T1000 (cell line): Measurements from ENCODE around the gene SNX3.

Source experiments
- DNase-seq: peaks from one replicate; lab custom pipeline; 2025; ENCODE audit warnings: mixed read lengths; lab: John Stamatoyannopoulos, UW

The SNX3 gene

DNA sequence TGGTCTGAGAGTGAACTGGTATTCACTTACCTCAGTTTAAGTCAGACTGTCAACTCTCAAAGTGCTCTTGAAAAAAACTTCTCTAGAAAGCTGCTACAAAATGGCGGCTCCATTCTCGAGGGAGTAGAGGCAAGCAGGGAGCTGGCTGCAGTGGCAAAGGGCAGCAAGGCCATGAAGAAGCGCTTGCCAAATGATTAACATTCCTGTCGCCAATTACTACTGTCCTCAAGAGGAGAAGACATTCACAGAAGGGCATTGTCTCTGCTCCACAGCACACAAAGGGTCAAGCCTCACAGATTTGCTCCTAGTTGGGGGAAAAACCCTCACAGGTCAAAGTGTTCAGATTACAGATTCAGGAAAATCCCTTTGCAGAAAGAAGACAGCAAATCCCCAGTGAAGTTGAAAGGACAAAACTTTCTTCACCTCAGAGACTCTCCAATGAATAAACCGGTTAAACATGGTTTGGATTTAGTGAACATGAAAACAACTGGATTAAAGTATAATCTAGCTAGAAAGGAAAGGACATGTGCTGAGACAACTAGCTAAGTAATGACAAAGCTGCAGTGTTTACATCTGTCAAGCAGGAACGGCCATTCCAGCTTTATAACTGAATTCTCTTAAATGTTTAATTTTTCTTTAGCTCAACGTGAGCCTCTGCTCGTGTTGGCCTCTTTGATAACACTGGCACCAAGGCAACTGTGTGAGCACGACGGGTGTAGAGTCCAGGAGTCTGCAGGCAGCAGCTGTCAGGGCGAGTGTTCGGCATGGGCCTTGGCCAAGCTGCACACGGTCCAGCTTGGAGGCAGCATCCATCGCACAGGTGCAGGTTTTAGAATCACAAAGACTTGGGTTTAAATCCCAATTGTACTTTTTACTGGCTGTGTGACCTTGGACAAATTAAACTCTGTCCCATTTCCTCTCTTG is 57.4 kb downstream of the SNX3 start:
- DNase-seq: no peak

GRCh38 chr6:108200631-108201030 is 60.2 kb downstream of the SNX3 start:
- peak; percentile 80 for DNase-seq

DNA sequence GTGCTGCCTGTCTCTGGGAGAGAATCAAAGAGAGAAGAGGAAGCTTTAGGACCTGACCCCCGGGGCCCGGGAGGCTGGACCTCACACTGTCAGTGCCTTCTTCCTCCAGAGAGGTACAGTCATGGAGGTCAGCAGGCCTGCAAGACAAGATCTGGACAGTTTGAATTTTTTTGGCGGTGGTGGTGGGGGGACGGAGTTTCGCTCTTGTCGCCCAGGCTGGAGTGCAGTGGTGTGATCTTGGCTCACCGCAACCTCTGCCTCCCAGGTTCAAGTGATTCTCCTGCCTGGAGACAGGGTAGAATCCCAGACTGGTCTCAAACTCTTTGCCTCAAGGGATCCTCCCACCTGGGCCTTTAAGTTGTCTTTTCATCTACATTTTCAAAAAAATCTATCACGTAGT is 60.7 kb downstream of the SNX3 start:
- DNase-seq: no peak

GRCh38 chr6:108198761-108199498 is 61.9 kb downstream of the SNX3 start:
- DNase-seq: no peak

DNA sequence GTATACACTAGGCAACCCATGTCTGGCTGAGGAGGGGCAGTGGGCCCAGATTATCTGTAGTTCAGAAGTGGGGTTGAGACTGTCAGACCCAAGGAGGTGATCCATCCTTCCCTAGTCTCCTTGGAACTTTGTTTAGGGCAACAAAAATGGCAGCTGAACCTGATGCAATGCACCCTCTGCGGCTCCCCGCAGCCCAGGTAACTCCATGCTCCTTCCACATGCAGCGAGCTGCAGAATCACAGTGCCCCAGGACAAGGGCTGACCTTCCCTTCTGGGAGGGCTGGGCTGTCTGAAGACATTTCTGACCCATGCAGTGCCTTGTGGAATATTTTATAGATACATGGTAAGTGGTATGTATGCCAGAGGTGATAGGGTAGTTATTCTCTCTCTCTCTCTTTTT is 65.6 kb downstream of the SNX3 start:
- DNase-seq: no peak

- no peak for DNase-seq
Measured at GRCh38 chr6:108194503-108194902, 66.3 kb downstream of the SNX3 start.

GRCh38 chr6:108193835-108194234 is 67.0 kb downstream of the SNX3 start:
- no peak for DNase-seq

GRCh38 chr6:108193131-108193530 is 67.7 kb downstream of the SNX3 start:
- DNase-seq: no peak

- no peak for DNase-seq
Measured at GRCh38 chr6:108187519-108187918, 73.3 kb downstream of the SNX3 start.

DNA sequence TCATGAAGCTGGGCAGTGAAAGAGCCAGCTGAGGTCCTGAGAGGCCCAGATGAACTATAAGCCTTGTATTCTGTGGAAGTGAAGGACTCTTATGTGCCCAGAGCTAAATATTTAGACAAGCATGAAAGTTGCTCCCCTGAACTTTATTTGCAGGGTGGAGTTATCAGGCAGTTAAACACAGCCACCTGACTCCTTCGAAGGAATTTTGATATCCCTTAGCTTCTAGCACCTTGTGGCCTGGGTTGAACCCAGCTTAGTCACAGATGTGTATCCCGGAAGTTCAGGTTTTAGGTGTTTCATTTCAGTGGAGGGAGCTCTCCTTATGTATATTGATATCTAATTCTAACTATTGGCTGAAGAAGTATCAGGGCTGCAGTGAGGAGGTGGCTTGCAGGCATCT is 74.6 kb downstream of the SNX3 start:
- DNase-seq: no peak

- no peak for DNase-seq
Measured at GRCh38 chr6:108180776-108181175, 80.1 kb downstream of the SNX3 start.

GRCh38 chr6:108180266-108180665 is 80.6 kb downstream of the SNX3 start:
- no peak for DNase-seq

GRCh38 chr6:108179741-108180140 is 81.1 kb downstream of the SNX3 start:
- no peak for DNase-seq

DNA sequence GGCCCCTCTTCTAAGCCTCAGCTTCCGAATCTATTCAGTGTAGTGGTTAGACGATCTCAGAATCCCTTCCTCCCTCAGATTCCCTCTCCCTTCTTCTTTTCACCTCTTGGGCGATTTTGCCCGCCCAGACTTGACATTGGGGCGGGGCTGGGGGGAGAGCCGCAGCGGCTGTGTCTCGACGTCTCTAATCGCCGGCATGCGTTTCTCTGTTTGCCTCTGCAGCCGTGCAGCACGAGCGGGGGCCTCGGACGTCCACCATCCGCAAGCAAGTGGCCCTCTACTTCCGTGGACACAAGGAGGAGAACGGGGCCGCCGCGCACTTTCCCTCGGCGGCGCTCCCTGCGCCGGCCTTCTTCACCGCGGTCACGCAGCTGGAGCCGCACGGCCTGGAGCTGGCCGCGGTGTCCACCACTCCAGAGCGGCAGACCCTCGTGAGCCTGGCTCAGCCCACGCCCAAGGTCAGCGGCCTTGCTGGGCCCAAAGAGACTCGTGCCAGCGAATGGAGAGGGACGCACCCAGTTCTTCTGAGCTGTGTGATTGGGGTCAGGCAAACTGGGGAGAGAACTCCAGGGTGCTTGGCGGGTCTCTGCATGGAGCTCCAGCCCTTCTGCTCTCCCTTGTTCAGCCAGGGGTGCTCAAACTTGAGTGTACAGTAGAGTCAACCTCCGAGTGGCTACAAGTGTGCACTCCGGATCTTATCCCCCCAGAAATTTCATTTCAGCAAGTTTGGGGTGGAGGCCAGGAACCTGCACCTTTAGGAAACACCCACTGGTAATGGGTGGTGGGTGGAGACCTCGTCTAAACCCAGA is 84.4 kb downstream of the SNX3 start:
- DNase-seq: no peak

DNA sequence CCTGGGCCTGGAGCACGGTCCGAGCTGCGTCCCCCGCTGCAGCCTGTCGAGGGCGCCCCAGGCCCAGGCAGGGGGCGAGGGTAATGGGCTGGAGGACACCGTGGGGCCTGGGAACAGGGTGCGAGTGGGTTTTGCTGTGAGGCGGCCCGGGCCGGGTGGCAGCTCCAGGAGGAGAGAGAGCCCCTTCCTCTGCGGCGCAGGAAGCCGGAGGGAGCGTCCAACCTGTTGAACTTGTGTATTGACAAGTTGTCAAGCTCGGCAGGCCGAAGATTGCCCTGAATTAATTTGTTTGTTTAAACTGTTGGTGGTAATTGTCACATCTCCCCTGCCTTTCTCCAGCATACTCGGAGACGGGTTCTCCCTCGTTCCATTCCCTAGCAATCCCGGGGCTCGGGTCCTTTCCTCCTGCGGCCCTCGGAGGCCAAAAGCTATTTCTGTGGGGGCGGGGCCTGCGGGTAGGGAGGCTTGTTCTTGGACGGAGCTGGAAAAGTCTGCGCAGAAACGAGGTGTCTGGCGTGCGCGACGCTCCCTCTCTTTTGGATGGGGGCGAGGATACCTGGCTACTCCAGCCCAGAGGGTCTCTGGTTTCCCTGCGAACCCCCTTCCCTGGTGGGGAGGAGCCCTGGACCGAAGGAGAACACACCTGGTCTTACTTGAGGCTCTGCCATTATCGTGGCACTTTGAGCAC is 85.1 kb downstream of the SNX3 start:
- no peak for DNase-seq

DNA sequence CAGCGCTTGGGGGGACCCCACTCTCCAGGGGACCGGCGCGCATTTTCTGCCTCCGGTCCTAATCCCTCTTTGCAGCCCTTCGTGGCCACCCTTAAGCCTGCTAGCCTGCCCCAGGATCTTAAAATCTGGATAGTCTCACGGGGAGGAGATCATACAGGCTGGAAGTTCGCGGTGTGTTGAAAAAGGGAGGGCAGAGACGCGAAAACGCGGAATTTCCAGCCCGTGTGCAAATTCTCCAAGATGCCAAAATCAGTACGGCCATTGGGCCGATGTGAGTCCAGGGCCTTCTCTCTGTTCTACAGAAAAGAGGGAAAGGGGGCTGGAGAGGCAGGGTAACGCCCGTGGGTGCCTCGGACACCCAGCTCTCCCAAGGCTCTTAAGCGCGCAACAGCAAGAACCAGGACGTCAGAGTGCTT is 85.7 kb downstream of the SNX3 start:
- no peak for DNase-seq

GRCh38 chr6:108174371-108175175 is 86.3 kb downstream of the SNX3 start:
- no peak for DNase-seq

GRCh38 chr6:108171918-108172516 is 88.8 kb downstream of the SNX3 start:
- no peak for DNase-seq

- DNase-seq: no peak
Measured at GRCh38 chr6:108171291-108171917, 89.4 kb downstream of the SNX3 start.
